Measurements from ENCODE around the gene COPA. TPM values are rescaled to one million over a fixed set of nuclear protein-coding genes. Genes with fewer than 3 reads are reported as not detected.
"Not testable (repeated sequence)": the region's sequence is repeated elsewhere in the genome, so short reads cannot be mapped to it uniquely, and the experiment has no call there.

COPA gene
- total and polyA plus RNA-seq, 10 of the 15 experiments (the other 5 are each of a cell fraction or from before 2014, with no cell fraction given) = 53.7 to 180 (median 123) TPM

DNA sequence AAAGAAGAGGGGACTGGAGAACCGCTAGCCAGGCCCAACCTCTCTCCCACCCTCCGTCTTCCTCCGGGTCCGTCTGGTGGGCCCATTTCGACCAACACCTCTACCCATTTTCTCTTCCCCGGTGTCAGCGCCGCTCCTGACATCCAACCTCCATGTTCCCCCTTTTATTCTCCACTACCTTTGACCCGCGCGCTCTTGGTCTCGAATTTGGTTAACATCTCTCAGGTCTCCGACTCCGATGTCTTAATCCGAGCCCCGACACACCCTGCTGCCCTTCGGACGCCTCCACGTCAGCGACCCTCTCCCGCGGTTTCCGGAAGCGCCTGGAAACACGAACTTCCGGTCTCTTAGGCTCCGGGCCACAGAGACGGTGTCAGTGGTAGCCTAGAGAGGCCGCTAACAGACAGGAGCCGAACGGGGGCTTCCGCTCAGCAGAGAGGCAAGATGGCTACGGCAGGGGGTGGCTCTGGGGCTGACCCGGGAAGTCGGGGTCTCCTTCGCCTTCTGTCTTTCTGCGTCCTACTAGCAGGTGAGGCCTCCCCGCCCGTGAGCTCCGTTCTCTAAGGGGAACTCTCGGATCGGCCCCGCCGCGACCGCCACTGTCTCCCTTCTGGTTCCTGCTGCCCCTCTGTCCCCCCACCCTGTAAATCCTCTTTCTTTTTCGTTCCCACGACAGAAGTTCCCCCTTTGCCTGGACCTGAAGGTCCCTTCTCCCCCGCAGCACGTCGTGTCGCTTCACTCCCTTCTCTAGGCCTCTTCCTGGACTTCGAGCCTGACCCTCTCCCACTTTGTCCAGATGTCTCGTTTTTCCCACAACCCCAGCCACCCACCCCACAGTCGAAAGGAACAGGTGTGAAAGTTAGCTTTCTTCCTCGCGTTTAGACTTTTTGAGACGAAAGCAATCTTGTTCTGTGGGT is at the start of gene COPA, which contains the start of gene NCSTN (continued):
- TF ChIP-seq FOS (IDR thresholded peaks at IDR 0.05; ENCODE audit: borderline replicate concordance, extremely low read depth, insufficient read length) (no peak), BHLHE40 (IDR thresholded peaks at IDR 0.05; ENCODE audit: borderline replicate concordance in 1 of 2, low read depth in 2 of 2, low read length in 1 of 2) (peak in 1 of 2 experiments; percentile 43; a peak in 1 of 4 replicates), TARDBP (IDR thresholded peaks at IDR 0.05; ENCODE audit: borderline replicate concordance) (peak; percentile 70), ETV6 (conservative IDR thresholded peaks at IDR 0.05 in 1 of 2, IDR thresholded peaks at IDR 0.05 in 1 of 2; ENCODE audit: borderline replicate concordance in 1 of 2, low read depth in 1 of 2) (peak in 1 of 2 experiments; percentile 42; a peak in 1 of 4 replicates), NR2C2 (IDR thresholded peaks at IDR 0.05; ENCODE audit: borderline replicate concordance, control insufficient read depth, insufficient read length, low read depth) (no peak), NR2C1 (IDR thresholded peaks at IDR 0.05) (peak; percentile 74), NBN (IDR thresholded peaks at IDR 0.05) (peak; percentile 95), MYC (IDR thresholded peaks at IDR 0.05; ENCODE audit: insufficient read depth, insufficient read length, insufficient replicate concordance, low read length, severe bottlenecking) (no peak), PML (IDR thresholded peaks at IDR 0.05; ENCODE audit: low read length) (peak; percentile 82)
- TF ChIP-seq, protein P1, sequence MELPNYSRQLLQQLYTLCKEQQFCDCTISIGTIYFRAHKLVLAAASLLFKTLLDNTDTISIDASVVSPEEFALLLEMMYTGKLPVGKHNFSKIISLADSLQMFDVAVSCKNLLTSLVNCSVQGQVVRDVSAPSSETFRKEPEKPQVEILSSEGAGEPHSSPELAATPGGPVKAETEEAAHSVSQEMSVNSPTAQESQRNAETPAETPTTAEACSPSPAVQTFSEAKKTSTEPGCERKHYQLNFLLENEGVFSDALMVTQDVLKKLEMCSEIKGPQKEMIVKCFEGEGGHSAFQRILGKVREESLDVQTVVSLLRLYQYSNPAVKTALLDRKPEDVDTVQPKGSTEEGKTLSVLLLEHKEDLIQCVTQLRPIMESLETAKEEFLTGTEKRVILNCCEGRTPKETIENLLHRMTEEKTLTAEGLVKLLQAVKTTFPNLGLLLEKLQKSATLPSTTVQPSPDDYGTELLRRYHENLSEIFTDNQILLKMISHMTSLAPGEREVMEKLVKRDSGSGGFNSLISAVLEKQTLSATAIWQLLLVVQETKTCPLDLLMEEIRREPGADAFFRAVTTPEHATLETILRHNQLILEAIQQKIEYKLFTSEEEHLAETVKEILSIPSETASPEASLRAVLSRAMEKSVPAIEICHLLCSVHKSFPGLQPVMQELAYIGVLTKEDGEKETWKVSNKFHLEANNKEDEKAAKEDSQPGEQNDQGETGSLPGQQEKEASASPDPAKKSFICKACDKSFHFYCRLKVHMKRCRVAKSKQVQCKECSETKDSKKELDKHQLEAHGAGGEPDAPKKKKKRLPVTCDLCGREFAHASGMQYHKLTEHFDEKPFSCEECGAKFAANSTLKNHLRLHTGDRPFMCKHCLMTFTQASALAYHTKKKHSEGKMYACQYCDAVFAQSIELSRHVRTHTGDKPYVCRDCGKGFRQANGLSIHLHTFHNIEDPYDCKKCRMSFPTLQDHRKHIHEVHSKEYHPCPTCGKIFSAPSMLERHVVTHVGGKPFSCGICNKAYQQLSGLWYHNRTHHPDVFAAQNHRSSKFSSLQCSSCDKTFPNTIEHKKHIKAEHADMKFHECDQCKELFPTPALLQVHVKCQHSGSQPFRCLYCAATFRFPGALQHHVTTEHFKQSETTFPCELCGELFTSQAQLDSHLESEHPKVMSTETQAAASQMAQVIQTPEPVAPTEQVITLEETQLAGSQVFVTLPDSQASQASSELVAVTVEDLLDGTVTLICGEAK (IDR thresholded peaks at IDR 0.05; ENCODE audit: borderline replicate concordance) = peak; percentile 95
- TF ChIP-seq, protein P2, sequence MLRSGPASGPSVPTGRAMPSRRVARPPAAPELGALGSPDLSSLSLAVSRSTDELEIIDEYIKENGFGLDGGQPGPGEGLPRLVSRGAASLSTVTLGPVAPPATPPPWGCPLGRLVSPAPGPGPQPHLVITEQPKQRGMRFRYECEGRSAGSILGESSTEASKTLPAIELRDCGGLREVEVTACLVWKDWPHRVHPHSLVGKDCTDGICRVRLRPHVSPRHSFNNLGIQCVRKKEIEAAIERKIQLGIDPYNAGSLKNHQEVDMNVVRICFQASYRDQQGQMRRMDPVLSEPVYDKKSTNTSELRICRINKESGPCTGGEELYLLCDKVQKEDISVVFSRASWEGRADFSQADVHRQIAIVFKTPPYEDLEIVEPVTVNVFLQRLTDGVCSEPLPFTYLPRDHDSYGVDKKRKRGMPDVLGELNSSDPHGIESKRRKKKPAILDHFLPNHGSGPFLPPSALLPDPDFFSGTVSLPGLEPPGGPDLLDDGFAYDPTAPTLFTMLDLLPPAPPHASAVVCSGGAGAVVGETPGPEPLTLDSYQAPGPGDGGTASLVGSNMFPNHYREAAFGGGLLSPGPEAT (IDR thresholded peaks at IDR 0.05; ENCODE audit: low read depth) = peak; percentile 96
- TF ChIP-seq, protein P3, sequence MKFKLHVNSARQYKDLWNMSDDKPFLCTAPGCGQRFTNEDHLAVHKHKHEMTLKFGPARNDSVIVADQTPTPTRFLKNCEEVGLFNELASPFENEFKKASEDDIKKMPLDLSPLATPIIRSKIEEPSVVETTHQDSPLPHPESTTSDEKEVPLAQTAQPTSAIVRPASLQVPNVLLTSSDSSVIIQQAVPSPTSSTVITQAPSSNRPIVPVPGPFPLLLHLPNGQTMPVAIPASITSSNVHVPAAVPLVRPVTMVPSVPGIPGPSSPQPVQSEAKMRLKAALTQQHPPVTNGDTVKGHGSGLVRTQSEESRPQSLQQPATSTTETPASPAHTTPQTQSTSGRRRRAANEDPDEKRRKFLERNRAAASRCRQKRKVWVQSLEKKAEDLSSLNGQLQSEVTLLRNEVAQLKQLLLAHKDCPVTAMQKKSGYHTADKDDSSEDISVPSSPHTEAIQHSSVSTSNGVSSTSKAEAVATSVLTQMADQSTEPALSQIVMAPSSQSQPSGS (IDR thresholded peaks at IDR 0.05; ENCODE audit: low read length) = no peak

DNA sequence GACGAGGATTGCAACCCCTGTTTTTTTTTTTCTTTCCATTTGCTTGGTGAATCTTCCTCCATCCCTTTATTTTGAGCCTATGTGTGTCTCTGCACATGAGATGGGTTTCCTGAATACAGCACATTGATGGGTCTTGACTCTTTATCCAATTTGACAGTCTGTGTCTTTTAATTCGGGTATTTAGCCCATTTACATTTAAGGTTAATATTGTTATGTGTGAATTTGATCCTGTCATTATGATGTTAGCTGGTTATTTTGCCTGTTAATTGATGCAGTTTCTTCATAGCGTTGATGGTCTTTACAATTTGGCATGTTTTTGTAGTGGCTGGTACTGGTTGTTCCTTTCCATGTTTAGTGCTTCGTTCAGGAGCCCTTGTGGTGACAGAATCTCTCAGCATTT is 45.4 kb upstream of the COPA start:
- H3K9ac ChIP-seq (ENCODE audit: control insufficient read depth, insufficient read depth, low read length); H3K79me2 ChIP-seq (ENCODE audit: control insufficient read depth, insufficient read depth, low read length); ATAC-seq; DNase-seq (ENCODE audit: low read depth, low spot score); H3K4me2 ChIP-seq (ENCODE audit: control insufficient read depth, insufficient read depth); H3K4me1 ChIP-seq (ENCODE audit: control insufficient read depth, insufficient read depth, low read length); FAIRE-seq; BruUV-seq (replicated peaks); intact Hi-C loops (cut with micrococcal nuclease; ENCODE audit: unreplicated experiment); POLR2A ChIA-PET; H3K4me3 ChIP-seq; H3K27ac ChIP-seq (ENCODE audit: control insufficient read depth, insufficient read depth); H2AFZ ChIP-seq (ENCODE audit: control insufficient read depth, low read depth, low read length); RAD21 ChIA-PET (ENCODE audit: unreplicated experiment); H3K9me3 ChIP-seq (replicated peaks; ENCODE audit: control insufficient read depth, insufficient read depth, low read length); H3K27me3 ChIP-seq (replicated peaks in 1 of 2; ENCODE audit: control insufficient read depth in 2 of 2, insufficient read depth in 2 of 2, low read length in 1 of 2); H4K20me1 ChIP-seq (ENCODE audit: control insufficient read depth, insufficient read depth); H3K36me3 ChIP-seq (ENCODE audit: control insufficient read depth in 2 of 2, insufficient read depth in 2 of 2, low read length in 1 of 2); in situ Hi-C loops (cut with MboI): not testable (repeated sequence)
- WGBS (ENCODE audit: insufficient coverage, insufficient replicate concordance, low lambda C conversion rate, missing lambda C conversion rate) = 28% methylated on average over 4 of the region's 4 CpGs
- CTCF ChIA-PET = interaction anchor here (2.4 kb wide), 1 partner anchor 12 kb away, joined by 9 read pairs; no protein-coding TSS in a partner anchor
- SMC1A ChIA-PET (ENCODE audit: uncharacterized antibody, unreplicated experiment) = interaction anchor here (0.6 kb wide), 1 partner anchor 152 kb away, joined by 3 read pairs; no protein-coding TSS in a partner anchor

All from GM12878 (cell line).